ENCODE data around the gene FPR3. TPM values are rescaled to one million over a fixed set of nuclear protein-coding genes. Genes with fewer than 3 reads are reported as not detected.
"Not testable (repeated sequence)": the region's sequence is repeated elsewhere in the genome, so short reads cannot be mapped to it uniquely, and the experiment has no call there.

FPR3 gene
- total and polyA plus RNA-seq, 5 donors from 2014 or later: not detected

GRCh38 chr19:51803519-51803918 is 8.6 kb downstream of the FPR3 start:
- DNase-seq (no peak), ATAC-seq (ENCODE audit: low read depth in 2 of 2) (no peak)
- Mint-ChIP-seq H3K4me3 (no peak overlapping the region), H3K27me3 (no peaks in the 10 kb centered on the region), H3K27ac (peak overlapping the region in 1 of 3 donors; percentile 27), H3K9me3 (peaks cover 0 to 33% (median 3%) of the 10 kb centered on the region in 7 donors), H3K36me3 (no peaks in the 10 kb centered on the region), H3K4me1 (no peaks in the 10 kb centered on the region)
- Histone ChIP-seq H3K9me3 (ENCODE audit: control insufficient read depth in 2 of 2, low read length in 2 of 2) (peaks cover 4 to 7% of the 10 kb centered on the region in 2 experiments), H3K27me3 (ENCODE audit: control insufficient read depth, insufficient read depth, low read length) (no peaks in the 10 kb centered on the region), H3K4me3 (ENCODE audit: low read depth, low read length) (no peak overlapping the region), H3K4me1 (ENCODE audit: control insufficient read depth, insufficient read depth, low read length, poor library complexity, severe bottlenecking) (no peaks in the 10 kb centered on the region), H3K36me3 (ENCODE audit: control insufficient read depth, insufficient read depth, low read length) (no peaks in the 10 kb centered on the region), H3K27ac (ENCODE audit: insufficient read depth, low read length, poor library complexity, severe bottlenecking) (no peak overlapping the region)

DNA sequence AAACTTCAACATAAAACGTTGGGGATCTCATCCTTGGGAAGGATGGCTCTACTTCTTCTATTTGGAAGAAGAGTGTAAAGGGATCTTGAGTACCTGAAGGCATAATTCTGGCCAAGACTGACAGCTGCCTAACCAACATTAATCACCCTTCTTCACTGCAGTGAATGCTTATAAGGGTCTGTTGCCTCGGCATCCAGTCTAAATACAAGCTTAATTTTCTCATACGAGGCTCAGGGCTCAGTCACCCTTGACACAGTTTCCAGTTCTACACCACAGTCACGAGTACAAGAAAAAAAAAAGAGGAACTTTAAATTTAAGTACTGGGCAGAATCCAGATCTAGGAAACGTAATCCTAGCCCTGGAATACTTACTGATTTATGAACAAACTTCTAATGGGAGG is 9.0 kb downstream of the FPR3 start:
- no peak for DNase-seq
- H3K9me3 Mint-ChIP-seq: peaks cover 0 to 33% (median 3%) of the 10 kb centered on the region in 7 donors

GRCh38 chr19:51804789-51805188 is 9.8 kb downstream of the FPR3 start:
- H3K36me3 ChIP-seq (ENCODE audit: control insufficient read depth, insufficient read depth, low read length); ATAC-seq (ENCODE audit: low read depth in 2 of 2); H3K4me1 ChIP-seq (ENCODE audit: control insufficient read depth, insufficient read depth, low read length, poor library complexity, severe bottlenecking); H3K4me3 Mint-ChIP-seq; H3K27me3 ChIP-seq (ENCODE audit: control insufficient read depth, insufficient read depth, low read length); DNase-seq; H3K4me3 ChIP-seq (ENCODE audit: low read depth, low read length); H3K4me1 Mint-ChIP-seq; H3K27me3 Mint-ChIP-seq; H3K36me3 Mint-ChIP-seq; H3K9me3 ChIP-seq (ENCODE audit: control insufficient read depth in 2 of 2, low read length in 2 of 2); H3K27ac ChIP-seq (ENCODE audit: insufficient read depth, low read length, poor library complexity, severe bottlenecking): not testable (repeated sequence)
- Mint-ChIP-seq H3K27ac (peak overlapping the region in 1 of 3 donors; percentile 53), H3K9me3 (peaks cover 0 to 33% (median 3%) of the 10 kb centered on the region in 7 donors)

More for the DNA sequence above, 9.0 kb downstream of the FPR3 start:
- Histone ChIP-seq H3K27me3 (ENCODE audit: control insufficient read depth, insufficient read depth, low read length) (no peaks in the 10 kb centered on the region), H3K27ac (ENCODE audit: insufficient read depth, low read length, poor library complexity, severe bottlenecking) (no peak overlapping the region), H3K36me3 (ENCODE audit: control insufficient read depth, insufficient read depth, low read length) (no peaks in the 10 kb centered on the region), H3K9me3 (ENCODE audit: control insufficient read depth in 2 of 2, low read length in 2 of 2) (peaks cover 4 to 7% of the 10 kb centered on the region in 2 experiments), H3K4me3 (ENCODE audit: low read depth, low read length) (no peak overlapping the region), H3K4me1 (ENCODE audit: control insufficient read depth, insufficient read depth, low read length, poor library complexity, severe bottlenecking) (no peaks in the 10 kb centered on the region)
- Mint-ChIP-seq H3K4me1 (no peaks in the 10 kb centered on the region), H3K4me3 (no peak overlapping the region), H3K27ac (peak overlapping the region in 1 of 3 donors; percentile 27), H3K36me3 (no peaks in the 10 kb centered on the region), H3K27me3 (no peaks in the 10 kb centered on the region)
- ATAC-seq (ENCODE audit: low read depth in 2 of 2): no peak

- not testable (repeated sequence) for H3K4me1 ChIP-seq (ENCODE audit: control insufficient read depth, insufficient read depth, low read length, poor library complexity, severe bottlenecking); H3K27me3 ChIP-seq (ENCODE audit: control insufficient read depth, insufficient read depth, low read length); H3K36me3 ChIP-seq (ENCODE audit: control insufficient read depth, insufficient read depth, low read length); H3K27ac ChIP-seq (ENCODE audit: insufficient read depth, low read length, poor library complexity, severe bottlenecking); DNase-seq; H3K4me1 Mint-ChIP-seq; H3K27ac Mint-ChIP-seq; H3K4me3 Mint-ChIP-seq; H3K36me3 Mint-ChIP-seq; H3K27me3 Mint-ChIP-seq; ATAC-seq (ENCODE audit: low read depth in 2 of 2); H3K9me3 ChIP-seq (ENCODE audit: control insufficient read depth in 2 of 2, low read length in 2 of 2); H3K4me3 ChIP-seq (ENCODE audit: low read depth, low read length)
- H3K9me3 Mint-ChIP-seq: peaks cover 0 to 29% (median 4%) of the 10 kb centered on the region in 7 donors
These were observed 10.4 kb downstream of the FPR3 start for GRCh38 chr19:51805396-51805795.

DNA sequence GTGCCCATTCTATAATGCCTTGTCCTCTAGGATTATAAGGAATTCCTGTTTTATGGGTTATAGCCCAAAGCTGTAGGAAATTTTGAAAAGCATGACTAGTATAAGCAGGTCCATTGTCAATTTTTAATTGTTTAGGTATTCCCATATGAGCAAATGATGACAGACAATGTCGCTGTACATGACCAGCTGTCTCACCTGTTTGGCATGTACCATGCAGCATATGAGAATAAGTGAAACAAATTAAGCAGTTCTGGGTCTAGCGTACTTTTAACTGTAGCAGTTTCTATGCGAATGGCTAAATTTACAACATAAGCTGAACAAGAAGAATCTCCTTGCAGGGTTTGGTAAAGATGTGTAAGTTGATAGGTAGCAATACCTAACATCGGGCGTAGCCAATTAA is 11.6 kb downstream of the FPR3 start:
- not testable (repeated sequence) for H3K27me3 ChIP-seq (ENCODE audit: control insufficient read depth, insufficient read depth, low read length); ATAC-seq (ENCODE audit: low read depth in 2 of 2); H3K36me3 ChIP-seq (ENCODE audit: control insufficient read depth, insufficient read depth, low read length); H3K27ac ChIP-seq (ENCODE audit: insufficient read depth, low read length, poor library complexity, severe bottlenecking); H3K4me3 ChIP-seq (ENCODE audit: low read depth, low read length); H3K4me1 Mint-ChIP-seq; H3K4me3 Mint-ChIP-seq; H3K4me1 ChIP-seq (ENCODE audit: control insufficient read depth, insufficient read depth, low read length, poor library complexity, severe bottlenecking); DNase-seq; H3K27me3 Mint-ChIP-seq; H3K27ac Mint-ChIP-seq; H3K36me3 Mint-ChIP-seq
- peaks cover 0 to 38% (median 5%) of the 10 kb centered on the region in 7 donors for H3K9me3 Mint-ChIP-seq
- peaks cover 4 to 11% of the 10 kb centered on the region in 2 experiments for H3K9me3 ChIP-seq (ENCODE audit: control insufficient read depth in 2 of 2, low read length in 2 of 2)

DNA sequence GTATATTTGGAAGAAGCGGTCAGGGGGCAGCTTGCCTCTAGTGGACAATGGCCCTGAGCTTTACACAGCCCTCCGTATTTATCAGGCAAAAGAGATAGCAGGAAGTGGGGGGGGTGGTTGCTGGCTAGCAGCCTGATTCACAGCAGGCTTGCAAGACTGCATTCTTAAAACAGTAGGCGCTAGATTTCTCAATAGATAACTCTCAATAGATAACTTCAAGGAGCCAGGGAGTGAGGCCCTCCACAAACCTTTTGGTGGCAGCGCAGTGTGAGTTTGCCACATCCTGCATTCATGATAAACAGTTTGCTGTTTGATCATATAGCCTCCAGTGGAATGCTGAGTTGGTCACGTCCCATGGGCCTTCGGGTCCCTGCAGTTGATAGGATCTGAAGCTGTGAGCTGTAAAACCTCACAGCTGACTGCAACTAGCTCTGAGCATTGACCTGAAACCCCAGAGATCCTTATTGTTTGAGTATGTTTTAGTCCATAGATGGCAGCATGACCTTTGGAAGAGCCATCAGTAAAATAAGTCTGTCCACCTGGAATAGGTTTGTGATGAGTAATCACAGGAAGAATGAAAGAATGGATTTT is 12.2 kb downstream of the FPR3 start:
- Mint-ChIP-seq H3K27ac (no peak overlapping the region), H3K4me3 (no peak overlapping the region), H3K9me3 (peaks cover 0 to 36% (median 6%) of the 10 kb centered on the region in 7 donors), H3K27me3 (no peaks in the 10 kb centered on the region), H3K4me1 (no peaks in the 10 kb centered on the region), H3K36me3 (no peaks in the 10 kb centered on the region)
- Histone ChIP-seq H3K4me1 (ENCODE audit: control insufficient read depth, insufficient read depth, low read length, poor library complexity, severe bottlenecking) (no peaks in the 10 kb centered on the region), H3K4me3 (ENCODE audit: low read depth, low read length) (no peak overlapping the region), H3K36me3 (ENCODE audit: control insufficient read depth, insufficient read depth, low read length) (no peaks in the 10 kb centered on the region), H3K9me3 (ENCODE audit: control insufficient read depth in 2 of 2, low read length in 2 of 2) (peaks cover 4 to 15% of the 10 kb centered on the region in 2 experiments), H3K27ac (ENCODE audit: insufficient read depth, low read length, poor library complexity, severe bottlenecking) (no peak overlapping the region), H3K27me3 (ENCODE audit: control insufficient read depth, insufficient read depth, low read length) (no peaks in the 10 kb centered on the region)
- DNase-seq (no peak), ATAC-seq (ENCODE audit: low read depth in 2 of 2) (no peak)

GRCh38 chr19:51807925-51808324 is 13.0 kb downstream of the FPR3 start:
- ATAC-seq (ENCODE audit: low read depth in 2 of 2) (no peak), DNase-seq (no peak)
- Mint-ChIP-seq H3K27ac (no peak overlapping the region), H3K9me3 (peaks cover 0 to 35% (median 10%) of the 10 kb centered on the region in 7 donors), H3K4me3 (no peak overlapping the region), H3K4me1 (no peaks in the 10 kb centered on the region), H3K27me3 (no peaks in the 10 kb centered on the region), H3K36me3 (no peaks in the 10 kb centered on the region)
- H3K27me3 ChIP-seq (ENCODE audit: control insufficient read depth, insufficient read depth, low read length): no peaks in the 10 kb centered on the region
- H3K4me3 ChIP-seq (ENCODE audit: low read depth, low read length): no peak overlapping the region
- H3K4me1 ChIP-seq (ENCODE audit: control insufficient read depth, insufficient read depth, low read length, poor library complexity, severe bottlenecking): no peaks in the 10 kb centered on the region
- H3K36me3 ChIP-seq (ENCODE audit: control insufficient read depth, insufficient read depth, low read length): no peaks in the 10 kb centered on the region
- no peak overlapping the region for H3K27ac ChIP-seq (ENCODE audit: insufficient read depth, low read length, poor library complexity, severe bottlenecking)
- peaks cover 4 to 20% of the 10 kb centered on the region in 2 experiments for H3K9me3 ChIP-seq (ENCODE audit: control insufficient read depth in 2 of 2, low read length in 2 of 2)

- H3K4me3 ChIP-seq (ENCODE audit: low read depth, low read length): no peak overlapping the region
- Mint-ChIP-seq H3K4me1 (no peaks in the 10 kb centered on the region), H3K9me3 (peaks cover 0 to 35% (median 10%) of the 10 kb centered on the region in 7 donors), H3K27me3 (no peaks in the 10 kb centered on the region), H3K27ac (no peak overlapping the region), H3K4me3 (no peak overlapping the region), H3K36me3 (no peaks in the 10 kb centered on the region)
- ATAC-seq (ENCODE audit: low read depth in 2 of 2) (no peak), DNase-seq (no peak)
- H3K9me3 ChIP-seq (ENCODE audit: control insufficient read depth in 2 of 2, low read length in 2 of 2): peaks cover 0 to 23% of the 10 kb centered on the region in 2 experiments
- no peaks in the 10 kb centered on the region for H3K36me3 ChIP-seq (ENCODE audit: control insufficient read depth, insufficient read depth, low read length)
- H3K4me1 ChIP-seq (ENCODE audit: control insufficient read depth, insufficient read depth, low read length, poor library complexity, severe bottlenecking): no peaks in the 10 kb centered on the region
- H3K27ac ChIP-seq (ENCODE audit: insufficient read depth, low read length, poor library complexity, severe bottlenecking): no peak overlapping the region
- H3K27me3 ChIP-seq (ENCODE audit: control insufficient read depth, insufficient read depth, low read length): no peaks in the 10 kb centered on the region
These were observed 13.5 kb downstream of the FPR3 start for GRCh38 chr19:51808333-51808986.

Data from CD4-positive, CD25-positive, alpha-beta regulatory T cell (primary cell).